Measurements from ENCODE around the gene LYZL1. TPM values are rescaled to one million over a fixed set of nuclear protein-coding genes. Genes with fewer than 3 reads are reported as not detected.
"Not testable (repeated sequence)": the region's sequence is repeated elsewhere in the genome, so short reads cannot be mapped to it uniquely, and the experiment has no call there.

Gene LYZL1
- total RNA-seq, 1 donor from 2014 or later: not detected

- no peak for DNase-seq
Observed at GRCh38 chr10:29332061-29332760, 43.3 kb downstream of the LYZL1 start.

GRCh38 chr10:29332761-29333148 lies 43.9 kb downstream of the LYZL1 start:
- no peak for DNase-seq

- not testable (repeated sequence) for DNase-seq
Observed at GRCh38 chr10:29337526-29337925, 48.7 kb downstream of the LYZL1 start.

GRCh38 chr10:29343607-29344038 lies 54.8 kb downstream of the LYZL1 start:
- DNase-seq: peak; percentile 11

- DNase-seq: no peak
Observed at GRCh38 chr10:29344073-29344820, 55.4 kb downstream of the LYZL1 start.

GRCh38 chr10:29345144-29345909 lies 56.5 kb downstream of the LYZL1 start:
- DNase-seq: no peak

GRCh38 chr10:29345910-29346209 lies 57.0 kb downstream of the LYZL1 start:
- no peak for DNase-seq

- DNase-seq: no peak
Observed at GRCh38 chr10:29346296-29347001, 57.6 kb downstream of the LYZL1 start.

- no peak for DNase-seq
Observed at GRCh38 chr10:29348836-29349235, 60.0 kb downstream of the LYZL1 start.

- DNase-seq: peak; percentile 11
Observed at GRCh38 chr10:29353305-29353704, 64.4 kb downstream of the LYZL1 start.

GRCh38 chr10:29353887-29354561 lies 65.2 kb downstream of the LYZL1 start:
- DNase-seq: no peak

- no peak for DNase-seq
Observed at GRCh38 chr10:29355411-29355991, 66.6 kb downstream of the LYZL1 start.

GRCh38 chr10:29356931-29357330 lies 68.1 kb downstream of the LYZL1 start:
- DNase-seq: no peak

- DNase-seq: no peak
Observed at GRCh38 chr10:29358010-29358616, 69.2 kb downstream of the LYZL1 start.

- DNase-seq: not testable (repeated sequence)
Observed at GRCh38 chr10:29360215-29360853, 71.5 kb downstream of the LYZL1 start.

Data from skin of body (tissue), 2 donors.